ENCODE measurements around the gene ADGRE2. TPM values are rescaled to one million over a fixed set of nuclear protein-coding genes. Genes with fewer than 3 reads are reported as not detected.
A peak's percentile ranks its signal among the peaks of the same experiment; 100 is the strongest.

Gene ADGRE2
- total and polyA plus RNA-seq, 7 experiments from 2014 or later = 0.07 to 66.6 (median 0.62) TPM

GRCh38 chr19:14728595-14728994 is 49.8 kb downstream of the ADGRE2 start:
- H3K27ac Mint-ChIP-seq = peak overlapping the region in 1 of 9 donors; percentile 30
- CTCF ChIA-PET = interaction anchor here (0.6 kb wide), 1 partner anchor 531 kb away, joined by 3 read pairs; no protein-coding TSS in a partner anchor

GRCh38 chr19:14722127-14722526 is 56.2 kb downstream of the ADGRE2 start:
- ATAC-seq = no peak
- H3K4me3 ChIP-seq (ENCODE audit: low read length) = no peak overlapping the region
- ChIA-PET CTCF (no interaction called here), POLR2A (no interaction called here)
- intact Hi-C loops (cut with micrococcal nuclease) = no loop called here
- H3K27me3 ChIP-seq (ENCODE audit: control insufficient read depth in 2 of 2, insufficient read depth in 2 of 2, low read length in 2 of 2) = no peaks in the 10 kb centered on the region
- no peak overlapping the region for H3K4me3 Mint-ChIP-seq
- no peaks in the 10 kb centered on the region for H3K27me3 Mint-ChIP-seq
- peaks cover 22 to 99% (median 71%) of the 10 kb centered on the region in 11 donors for H3K9me3 Mint-ChIP-seq
- DNase-seq = no peak
- H3K4me1 Mint-ChIP-seq = peaks cover 0 to 1% (median 0%) of the 10 kb centered on the region in 7 donors
- H3K36me3 ChIP-seq (ENCODE audit: control insufficient read depth in 2 of 3, insufficient read depth in 3 of 3, low read length in 3 of 3) = peaks cover 15 to 31% (median 16%) of the 10 kb centered on the region in 3 experiments
- H3K9me3 ChIP-seq (ENCODE audit: control insufficient read depth in 2 of 3, low read length in 3 of 3) = peaks cover 0 to 89% (median 23%) of the 10 kb centered on the region in 3 experiments
- no peak overlapping the region for H3K27ac ChIP-seq (ENCODE audit: low read depth, low read length)
- H3K36me3 Mint-ChIP-seq = peaks cover 46 to 76% (median 71%) of the 10 kb centered on the region in 5 donors
- no peak overlapping the region for H3K27ac Mint-ChIP-seq
- no peaks in the 10 kb centered on the region for H3K4me1 ChIP-seq (ENCODE audit: control insufficient read depth in 2 of 2, insufficient read depth in 2 of 2, low read length in 2 of 2)

More at GRCh38 chr19:14728595-14728994, 49.8 kb downstream of the ADGRE2 start:
- POLR2A ChIA-PET = no interaction called here
- no peak overlapping the region for H3K27ac ChIP-seq (ENCODE audit: low read depth, low read length)
- DNase-seq (no peak), ATAC-seq (no peak)
- no peaks in the 10 kb centered on the region for H3K4me1 Mint-ChIP-seq
- no peaks in the 10 kb centered on the region for H3K4me1 ChIP-seq (ENCODE audit: control insufficient read depth in 2 of 2, insufficient read depth in 2 of 2, low read length in 2 of 2)
- peaks cover 0 to 58% (median 5%) of the 10 kb centered on the region in 3 experiments for H3K9me3 ChIP-seq (ENCODE audit: control insufficient read depth in 2 of 3, low read length in 3 of 3)
- H3K4me3 Mint-ChIP-seq = no peak overlapping the region
- intact Hi-C loops (cut with micrococcal nuclease) = no loop called here
- no peaks in the 10 kb centered on the region for H3K36me3 ChIP-seq (ENCODE audit: control insufficient read depth in 2 of 3, insufficient read depth in 3 of 3, low read length in 3 of 3)
- peaks cover 6 to 38% (median 27%) of the 10 kb centered on the region in 5 donors for H3K36me3 Mint-ChIP-seq
- peaks cover 0 to 9% (median 6%) of the 10 kb centered on the region in 5 donors for H3K27me3 Mint-ChIP-seq
- no peaks in the 10 kb centered on the region for H3K27me3 ChIP-seq (ENCODE audit: control insufficient read depth in 2 of 2, insufficient read depth in 2 of 2, low read length in 2 of 2)
- H3K4me3 ChIP-seq (ENCODE audit: low read length) = no peak overlapping the region
- H3K9me3 Mint-ChIP-seq = peaks cover 25 to 83% (median 54%) of the 10 kb centered on the region in 11 donors

- ChIA-PET CTCF (no interaction called here), POLR2A (no interaction called here)
- no peaks in the 10 kb centered on the region for H3K27me3 Mint-ChIP-seq
- Histone ChIP-seq H3K27ac (ENCODE audit: low read depth, low read length) (no peak overlapping the region), H3K27me3 (ENCODE audit: control insufficient read depth in 2 of 2, insufficient read depth in 2 of 2, low read length in 2 of 2) (no peaks in the 10 kb centered on the region), H3K9me3 (ENCODE audit: control insufficient read depth in 2 of 3, low read length in 3 of 3) (peaks cover 0 to 93% (median 25%) of the 10 kb centered on the region in 3 experiments), H3K4me1 (ENCODE audit: control insufficient read depth in 2 of 2, insufficient read depth in 2 of 2, low read length in 2 of 2) (no peaks in the 10 kb centered on the region), H3K36me3 (ENCODE audit: control insufficient read depth in 2 of 3, insufficient read depth in 3 of 3, low read length in 3 of 3) (peaks cover 21 to 61% (median 28%) of the 10 kb centered on the region in 3 experiments), H3K4me3 (ENCODE audit: low read length) (no peak overlapping the region)
- peaks cover 67 to 95% (median 88%) of the 10 kb centered on the region in 5 donors for H3K36me3 Mint-ChIP-seq
- no peak overlapping the region for H3K27ac Mint-ChIP-seq
- no peak overlapping the region for H3K4me3 Mint-ChIP-seq
- peaks cover 0 to 1% (median 0%) of the 10 kb centered on the region in 7 donors for H3K4me1 Mint-ChIP-seq
- intact Hi-C loops (cut with micrococcal nuclease) = no loop called here
- no peak for DNase-seq
- ATAC-seq = no peak
- H3K9me3 Mint-ChIP-seq = peaks cover 18 to 99% (median 78%) of the 10 kb centered on the region in 11 donors
Measured at GRCh38 chr19:14719162-14719561, 59.2 kb downstream of the ADGRE2 start.

GRCh38 chr19:14718522-14719116 is 59.7 kb downstream of the ADGRE2 start:
- no peak overlapping the region for H3K27ac ChIP-seq (ENCODE audit: low read depth, low read length)
- H3K27me3 ChIP-seq (ENCODE audit: control insufficient read depth in 2 of 2, insufficient read depth in 2 of 2, low read length in 2 of 2) = no peaks in the 10 kb centered on the region
- no peaks in the 10 kb centered on the region for H3K4me1 ChIP-seq (ENCODE audit: control insufficient read depth in 2 of 2, insufficient read depth in 2 of 2, low read length in 2 of 2)
- CTCF ChIA-PET = no interaction called here
- Mint-ChIP-seq H3K27me3 (no peaks in the 10 kb centered on the region), H3K27ac (no peak overlapping the region), H3K4me3 (no peak overlapping the region), H3K4me1 (peaks cover 0 to 1% (median 0%) of the 10 kb centered on the region in 7 donors), H3K36me3 (peaks cover 68 to 97% (median 90%) of the 10 kb centered on the region in 5 donors), H3K9me3 (peaks cover 18 to 99% (median 77%) of the 10 kb centered on the region in 11 donors)
- POLR2A ChIA-PET = no interaction called here
- no peak overlapping the region for H3K4me3 ChIP-seq (ENCODE audit: low read length)
- H3K9me3 ChIP-seq (ENCODE audit: control insufficient read depth in 2 of 3, low read length in 3 of 3) = peaks cover 0 to 87% (median 25%) of the 10 kb centered on the region in 3 experiments
- intact Hi-C loops (cut with micrococcal nuclease) = no loop called here
- DNase-seq (no peak), ATAC-seq (no peak)
- H3K36me3 ChIP-seq (ENCODE audit: control insufficient read depth in 2 of 3, insufficient read depth in 3 of 3, low read length in 3 of 3) = peaks cover 21 to 66% (median 28%) of the 10 kb centered on the region in 3 experiments

GRCh38 chr19:14715841-14716240 is 62.5 kb downstream of the ADGRE2 start:
- CTCF ChIA-PET = no interaction called here
- Mint-ChIP-seq H3K27me3 (no peaks in the 10 kb centered on the region), H3K36me3 (peaks cover 72 to 99% (median 96%) of the 10 kb centered on the region in 5 donors), H3K27ac (no peak overlapping the region), H3K9me3 (peaks cover 24 to 98% (median 68%) of the 10 kb centered on the region in 11 donors), H3K4me3 (no peak overlapping the region), H3K4me1 (peaks cover 0 to 7% (median 0%) of the 10 kb centered on the region in 7 donors)
- peaks cover 21 to 91% (median 40%) of the 10 kb centered on the region in 3 experiments for H3K36me3 ChIP-seq (ENCODE audit: control insufficient read depth in 2 of 3, insufficient read depth in 3 of 3, low read length in 3 of 3)
- POLR2A ChIA-PET = no interaction called here
- H3K4me1 ChIP-seq (ENCODE audit: control insufficient read depth in 2 of 2, insufficient read depth in 2 of 2, low read length in 2 of 2) = no peaks in the 10 kb centered on the region
- no peaks in the 10 kb centered on the region for H3K27me3 ChIP-seq (ENCODE audit: control insufficient read depth in 2 of 2, insufficient read depth in 2 of 2, low read length in 2 of 2)
- DNase-seq = no peak
- intact Hi-C loops (cut with micrococcal nuclease) = no loop called here
- no peak overlapping the region for H3K4me3 ChIP-seq (ENCODE audit: low read length)
- H3K27ac ChIP-seq (ENCODE audit: low read depth, low read length) = no peak overlapping the region
- H3K9me3 ChIP-seq (ENCODE audit: control insufficient read depth in 2 of 3, low read length in 3 of 3) = peaks cover 0 to 74% (median 25%) of the 10 kb centered on the region in 3 experiments
- no peak for ATAC-seq

GRCh38 chr19:14704450-14704849 is 73.9 kb downstream of the ADGRE2 start:
- intact Hi-C loops (cut with micrococcal nuclease) = no loop called here
- no peak for DNase-seq
- Mint-ChIP-seq H3K4me3 (no peak overlapping the region), H3K4me1 (peaks cover 0 to 4% (median 0%) of the 10 kb centered on the region in 7 donors), H3K9me3 (peaks cover 0 to 6% (median 0%) of the 10 kb centered on the region in 11 donors), H3K36me3 (peaks cover 27 to 95% (median 71%) of the 10 kb centered on the region in 5 donors), H3K27me3 (no peaks in the 10 kb centered on the region), H3K27ac (no peak overlapping the region)
- H3K9me3 ChIP-seq (ENCODE audit: control insufficient read depth in 2 of 3, low read length in 3 of 3) = no peaks in the 10 kb centered on the region
- no peaks in the 10 kb centered on the region for H3K4me1 ChIP-seq (ENCODE audit: control insufficient read depth in 2 of 2, insufficient read depth in 2 of 2, low read length in 2 of 2)
- H3K36me3 ChIP-seq (ENCODE audit: control insufficient read depth in 2 of 3, insufficient read depth in 3 of 3, low read length in 3 of 3) = peaks cover 0 to 91% (median 33%) of the 10 kb centered on the region in 3 experiments
- H3K4me3 ChIP-seq (ENCODE audit: low read length) = no peak overlapping the region
- ChIA-PET CTCF (no interaction called here), POLR2A (no interaction called here)
- no peak overlapping the region for H3K27ac ChIP-seq (ENCODE audit: low read depth, low read length)
- H3K27me3 ChIP-seq (ENCODE audit: control insufficient read depth in 2 of 2, insufficient read depth in 2 of 2, low read length in 2 of 2) = no peaks in the 10 kb centered on the region
- no peak for ATAC-seq

All from naive thymus-derived CD4-positive, alpha-beta T cell (primary cell).